ENCODE measurements around the gene TAOK1.

- TF ChIP-seq MYC (IDR thresholded peaks at IDR 0.05; ENCODE audit: borderline replicate concordance, low read length) (no peak), PHF8 (IDR thresholded peaks at IDR 0.05; ENCODE audit: borderline replicate concordance, low read depth) (no peak), EP300 (IDR thresholded peaks at IDR 0.05) (no peak), HEYL (CRISPR knock-in tag; IDR thresholded peaks at IDR 0.05) (no peak), RARB (CRISPR knock-in tag; IDR thresholded peaks at IDR 0.05) (no peak)
- TF ChIP-seq, protein P1, sequence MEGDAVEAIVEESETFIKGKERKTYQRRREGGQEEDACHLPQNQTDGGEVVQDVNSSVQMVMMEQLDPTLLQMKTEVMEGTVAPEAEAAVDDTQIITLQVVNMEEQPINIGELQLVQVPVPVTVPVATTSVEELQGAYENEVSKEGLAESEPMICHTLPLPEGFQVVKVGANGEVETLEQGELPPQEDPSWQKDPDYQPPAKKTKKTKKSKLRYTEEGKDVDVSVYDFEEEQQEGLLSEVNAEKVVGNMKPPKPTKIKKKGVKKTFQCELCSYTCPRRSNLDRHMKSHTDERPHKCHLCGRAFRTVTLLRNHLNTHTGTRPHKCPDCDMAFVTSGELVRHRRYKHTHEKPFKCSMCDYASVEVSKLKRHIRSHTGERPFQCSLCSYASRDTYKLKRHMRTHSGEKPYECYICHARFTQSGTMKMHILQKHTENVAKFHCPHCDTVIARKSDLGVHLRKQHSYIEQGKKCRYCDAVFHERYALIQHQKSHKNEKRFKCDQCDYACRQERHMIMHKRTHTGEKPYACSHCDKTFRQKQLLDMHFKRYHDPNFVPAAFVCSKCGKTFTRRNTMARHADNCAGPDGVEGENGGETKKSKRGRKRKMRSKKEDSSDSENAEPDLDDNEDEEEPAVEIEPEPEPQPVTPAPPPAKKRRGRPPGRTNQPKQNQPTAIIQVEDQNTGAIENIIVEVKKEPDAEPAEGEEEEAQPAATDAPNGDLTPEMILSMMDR (IDR thresholded peaks at IDR 0.05), result no peak
Measured at GRCh38 chr17:29368161-29368560, 22.0 kb upstream of the TAOK1 start.
